Stimulated activated CD4-positive, alpha-beta T cell treated with anti-CD3 and anti-CD28 coated beads, Interleukin-15, amount 100 ng/mL, for 24 hours (primary cell): ENCODE results near the gene ZDHHC1.

Experiments
- DNase-seq: peaks from one replicate; pipeline ENCODE4 v3.0.0-alpha.2; 2020

The ZDHHC1 gene

DNA sequence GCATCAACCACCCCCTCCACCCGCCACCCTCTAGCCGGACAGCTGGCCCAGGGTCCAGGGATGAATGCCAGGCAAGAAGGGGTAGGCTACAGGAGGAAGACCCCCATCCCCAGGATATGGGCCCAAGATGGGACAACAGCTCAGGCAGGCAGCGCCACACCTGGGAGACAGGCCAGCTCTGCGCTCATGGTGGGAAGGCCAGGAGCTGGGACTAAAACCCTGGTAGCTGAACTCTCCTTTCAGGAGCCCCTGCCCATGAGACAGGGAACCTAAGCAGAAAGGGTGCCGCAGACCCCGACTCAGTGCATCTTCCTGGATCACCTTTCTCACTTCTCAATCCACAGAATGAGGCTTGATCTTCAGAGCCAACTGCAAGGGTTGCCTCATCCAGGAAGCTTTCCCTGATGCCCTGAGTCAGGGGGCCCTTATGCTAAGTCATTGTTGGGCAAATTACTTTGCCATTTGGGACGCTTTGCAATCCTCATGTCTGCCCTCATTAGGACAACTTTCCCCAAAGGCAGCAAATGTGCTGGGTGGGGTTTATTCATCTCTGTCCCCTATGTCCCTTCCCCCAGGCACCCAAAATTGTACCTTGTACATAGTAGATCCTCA, 9.0 kb downstream of the ZDHHC1 start:
- DNase-seq: no peak

DNA sequence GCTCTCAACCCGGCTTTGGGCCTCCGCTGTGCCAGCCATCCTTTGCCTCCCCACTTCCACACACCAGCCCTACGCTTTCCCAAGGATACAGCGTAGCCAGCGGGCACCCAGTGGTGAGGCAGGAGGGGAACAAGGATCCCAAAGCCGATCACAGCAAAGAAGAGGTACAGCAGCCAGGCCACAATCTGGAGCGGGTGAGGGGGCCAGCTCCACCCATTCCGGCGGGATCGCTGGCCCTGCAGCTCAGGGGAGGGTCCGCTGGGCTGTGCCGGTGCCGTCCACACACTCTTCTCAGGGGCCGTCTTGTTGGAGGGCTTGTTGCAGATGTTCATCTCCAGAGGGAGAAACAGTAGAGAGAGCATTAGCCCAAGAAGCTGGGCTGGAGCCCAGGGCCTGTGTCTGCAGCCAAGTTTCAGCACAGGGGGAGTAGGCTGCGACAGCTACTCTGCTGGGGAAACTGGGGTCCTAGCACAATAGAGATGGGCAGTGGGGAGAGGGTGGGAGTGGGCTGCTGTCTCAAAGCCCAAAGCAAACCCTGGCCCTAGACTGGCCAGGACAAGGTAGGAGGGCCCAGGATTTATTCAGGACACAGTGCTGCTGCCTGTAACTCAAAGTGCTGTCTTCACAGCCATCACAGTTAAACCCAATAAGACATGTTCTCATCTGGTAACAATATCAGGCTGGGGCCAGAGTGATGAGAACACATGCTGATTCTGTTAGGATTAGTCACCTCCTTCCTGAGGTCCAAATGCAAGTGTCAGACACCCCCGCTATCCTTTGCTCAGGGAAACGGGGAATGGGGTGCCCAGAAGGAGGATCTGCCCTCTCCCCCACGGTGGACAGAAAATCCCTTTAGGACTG, 9.9 kb downstream of the ZDHHC1 start:
- DNase-seq: no peak

DNA sequence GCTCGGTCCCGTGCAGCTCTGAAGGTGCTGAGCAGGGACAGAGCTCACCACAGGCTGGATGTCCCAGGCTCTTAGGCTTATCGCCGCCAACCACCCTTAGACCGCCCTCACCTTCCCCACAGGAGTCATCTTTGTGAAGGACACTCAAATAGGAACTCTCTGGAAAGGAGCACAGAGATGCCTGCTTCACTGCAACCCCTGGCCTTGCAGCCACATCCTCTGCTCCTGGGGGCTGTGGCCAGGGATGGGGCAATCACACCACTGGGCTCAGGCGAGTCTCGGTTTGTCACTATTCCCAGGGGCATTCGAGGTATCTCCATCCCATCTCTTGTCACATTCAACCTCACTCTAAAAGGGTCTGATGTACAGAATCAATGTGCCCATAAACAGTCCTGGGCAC, 10.9 kb downstream of the ZDHHC1 start:
- DNase-seq: no peak

- DNase-seq: no peak
Observed at GRCh38 chr16:67404740-67405226, 11.5 kb downstream of the ZDHHC1 start.

- DNase-seq: no peak
Observed at GRCh38 chr16:67403976-67404555, 12.2 kb downstream of the ZDHHC1 start.

DNA sequence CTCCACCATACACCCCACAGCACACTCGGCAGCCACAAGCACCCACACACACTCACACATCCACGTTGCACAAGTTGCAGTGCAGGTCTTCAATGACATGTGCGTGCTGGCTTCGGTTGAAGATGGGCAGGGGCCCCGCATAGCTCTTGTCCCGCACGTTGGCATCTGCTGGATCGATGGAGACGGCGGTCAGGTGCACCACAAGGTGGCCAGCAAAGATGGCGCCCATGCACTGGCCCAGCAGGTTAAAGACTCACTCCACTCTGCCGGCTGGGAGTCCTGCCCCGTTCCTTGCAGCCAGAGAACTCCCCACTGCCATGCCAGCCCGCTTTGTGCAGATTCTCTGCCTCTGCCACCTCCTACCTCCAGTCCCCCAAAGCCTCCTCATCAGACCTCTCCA, 15.4 kb downstream of the ZDHHC1 start:
- no peak for DNase-seq

DNA sequence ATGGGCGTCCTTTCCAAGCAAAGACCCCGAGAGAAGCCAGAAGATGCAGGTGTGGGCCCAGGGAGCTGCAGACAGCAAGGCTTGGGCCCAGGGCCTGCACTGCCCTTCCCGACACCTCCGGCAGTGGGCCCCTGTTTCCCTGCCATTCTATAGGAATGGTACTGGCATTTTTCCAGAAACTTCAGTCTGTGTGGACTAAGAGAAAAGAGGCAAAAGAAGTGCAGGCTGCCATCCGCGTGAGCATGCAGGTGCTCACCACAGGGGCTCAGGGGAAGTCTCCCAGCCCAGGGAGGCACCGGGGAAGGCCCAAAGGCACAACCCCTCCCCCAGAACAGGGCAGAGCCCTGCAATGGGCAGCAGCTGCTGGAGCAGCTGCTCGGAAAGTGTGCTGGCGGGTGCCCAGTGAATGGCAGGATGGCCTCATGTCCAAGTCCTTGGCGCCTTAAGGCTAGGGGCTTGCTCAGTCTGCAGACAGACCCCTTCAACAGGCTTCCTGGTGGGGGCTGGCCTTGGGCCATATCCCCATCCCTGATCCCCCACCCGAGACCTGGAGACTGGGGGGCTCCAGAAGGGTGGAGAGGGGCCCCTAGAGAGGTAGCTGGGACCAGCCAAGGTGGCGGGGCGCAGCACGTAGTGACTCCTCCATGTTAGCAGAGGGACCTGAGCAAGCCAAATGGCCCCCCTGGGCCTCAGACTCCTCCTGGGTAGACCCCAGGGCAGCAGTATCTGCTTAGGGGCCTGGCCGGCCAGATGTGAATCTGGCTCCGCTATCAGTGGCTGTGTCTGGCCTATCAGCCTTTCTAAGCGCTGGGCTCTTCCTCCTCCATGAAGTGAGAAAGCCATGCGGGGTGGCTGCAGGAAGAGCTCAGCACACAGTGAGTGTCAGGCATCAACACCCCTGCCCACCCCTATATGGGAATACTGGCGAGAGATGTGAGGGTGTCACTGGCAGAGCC, 16.2 kb downstream of the ZDHHC1 start:
- DNase-seq: no peak

DNA sequence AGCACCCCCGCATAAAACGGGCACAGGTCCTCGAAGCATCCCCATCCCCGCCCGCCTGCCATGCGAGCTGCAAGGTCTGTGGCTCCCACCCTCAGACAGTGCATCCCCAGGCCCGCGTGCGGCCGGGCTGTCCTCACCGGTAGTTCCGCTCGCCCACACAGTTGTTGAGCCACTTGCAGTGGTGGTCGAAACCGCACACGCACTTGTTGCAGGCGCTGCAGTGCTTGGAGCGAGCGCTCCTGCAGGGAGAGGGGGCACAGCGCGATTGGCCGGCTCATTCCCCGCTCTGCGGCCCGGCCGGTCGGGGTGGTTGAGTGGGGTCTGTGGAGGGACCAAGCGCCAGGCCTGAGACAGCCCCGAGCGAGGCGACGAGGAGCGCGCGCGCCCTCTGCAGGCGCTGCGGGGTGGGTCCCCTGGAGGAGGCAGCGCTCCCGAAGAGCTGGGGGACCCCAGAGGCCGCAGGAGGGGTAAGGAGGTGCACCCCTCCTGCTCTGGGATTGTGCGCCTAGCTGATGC, 17.0 kb downstream of the ZDHHC1 start:
- DNase-seq: peak; percentile 67

- no peak for DNase-seq
Observed at GRCh38 chr16:67398546-67399217, 17.6 kb downstream of the ZDHHC1 start.

- no peak for DNase-seq
Observed at GRCh38 chr16:67397812-67398545, 18.3 kb downstream of the ZDHHC1 start.

- DNase-seq: no peak
Observed at GRCh38 chr16:67397036-67397801, 19.1 kb downstream of the ZDHHC1 start.

DNA sequence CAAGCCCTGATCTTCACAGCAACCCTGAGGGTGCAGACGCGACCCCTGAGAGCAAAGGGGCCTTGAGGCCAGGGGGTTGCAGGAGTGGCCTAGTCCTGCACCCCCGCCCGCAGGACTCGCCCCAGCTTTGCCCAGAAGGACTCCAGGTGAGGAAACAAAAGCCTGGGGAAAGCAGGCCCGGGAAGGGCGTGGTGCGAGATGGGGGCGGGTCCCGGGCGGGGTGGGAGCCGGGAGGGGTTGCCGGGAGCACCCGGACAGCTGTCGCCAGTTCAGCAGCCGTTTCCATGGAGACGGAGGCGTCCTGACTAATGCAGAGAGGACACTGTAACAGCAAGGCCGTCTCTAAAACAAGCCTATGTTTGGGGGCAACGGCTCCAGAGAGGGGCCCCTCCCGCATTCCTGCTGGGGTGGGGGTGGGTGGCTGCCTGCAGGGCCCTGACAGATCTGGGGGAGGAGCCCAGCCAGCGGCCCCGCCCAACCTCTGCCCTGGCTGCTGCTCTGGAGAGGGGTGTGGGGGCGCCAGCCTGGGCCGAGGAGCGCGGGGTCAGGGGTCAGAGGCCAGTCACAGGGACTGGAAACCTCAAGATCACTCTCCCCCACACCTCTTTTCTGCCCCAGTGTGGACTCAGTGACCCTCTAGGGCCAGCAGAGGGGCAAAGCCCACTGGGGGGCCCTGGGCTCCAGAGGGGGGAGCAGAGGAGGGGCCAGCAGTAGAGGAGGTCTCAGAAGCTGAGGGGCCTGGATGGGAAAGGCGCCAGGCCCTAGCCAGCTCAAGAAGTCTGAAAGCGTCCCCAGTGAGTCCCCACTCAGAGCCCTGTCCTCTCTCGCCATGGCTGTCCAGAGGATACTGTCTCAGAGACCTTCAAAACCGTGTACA, 19.9 kb downstream of the ZDHHC1 start:
- DNase-seq: no peak

- no peak for DNase-seq
Observed at GRCh38 chr16:67395458-67396158, 20.7 kb downstream of the ZDHHC1 start.

DNA sequence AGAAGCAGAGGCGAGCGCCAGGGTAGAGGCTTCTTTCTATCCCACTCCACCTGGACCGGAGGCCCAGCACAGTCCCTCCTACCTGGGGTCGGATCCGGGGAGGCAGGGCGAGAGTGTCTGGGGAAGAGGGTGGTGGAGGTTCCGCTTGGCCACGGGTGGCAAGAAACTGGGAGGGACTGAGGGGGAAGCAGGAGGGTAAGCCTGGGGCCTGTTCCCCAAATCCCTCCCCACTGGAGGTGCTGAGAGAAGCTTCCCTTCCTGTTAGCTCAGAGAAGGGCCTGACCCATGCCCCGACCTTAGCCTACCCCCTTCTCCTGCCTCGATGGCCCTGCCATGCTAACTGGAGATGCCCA, 21.2 kb downstream of the ZDHHC1 start:
- DNase-seq: no peak

DNA sequence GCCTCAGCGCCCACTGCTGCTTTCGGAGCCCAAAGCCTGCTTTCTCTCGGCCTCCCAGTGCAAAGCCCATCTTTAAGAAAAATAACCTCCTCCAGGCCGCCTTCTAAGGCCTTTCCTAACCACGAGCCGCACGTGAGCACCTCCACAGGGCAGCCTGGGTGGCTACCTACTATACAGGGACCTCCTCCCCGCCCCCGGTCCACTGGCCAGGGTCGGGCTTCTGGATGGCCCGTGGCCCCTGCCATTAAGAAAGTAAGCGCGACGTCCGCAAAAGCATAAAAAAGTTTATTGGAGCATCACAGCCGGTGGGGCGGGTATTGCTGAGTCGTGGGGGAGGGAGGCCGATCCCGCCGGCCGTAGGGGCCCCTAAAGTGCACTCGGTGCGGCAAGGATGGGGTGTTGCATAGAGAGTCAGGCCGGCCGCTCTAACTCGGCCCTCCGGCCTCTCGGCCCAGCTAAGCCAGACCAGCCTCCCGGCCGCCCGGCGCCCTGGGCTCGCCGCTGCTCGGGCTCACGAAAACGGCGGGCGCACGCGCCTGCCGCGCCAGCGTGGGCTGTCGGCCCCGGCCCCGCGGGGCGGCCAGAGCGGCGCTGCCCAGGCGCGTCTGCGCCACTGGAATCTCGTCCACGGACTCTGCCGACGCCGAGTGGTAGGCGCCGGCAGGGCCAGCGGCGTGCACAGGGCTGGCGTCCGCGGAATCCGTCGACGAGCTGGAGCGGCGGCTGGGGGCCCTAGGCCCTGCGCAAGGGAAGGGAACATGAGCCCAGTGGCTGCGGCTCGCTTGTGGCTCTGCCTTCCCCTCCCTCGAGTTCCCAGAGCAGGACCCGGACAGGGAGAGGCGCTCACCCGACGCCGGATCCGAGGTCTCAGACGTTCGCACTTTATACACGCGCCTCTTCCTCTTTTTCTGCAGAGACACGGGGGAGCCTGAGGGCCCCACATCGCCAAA, 21.8 kb downstream of the ZDHHC1 start:
- DNase-seq: peak; percentile 24

- no peak for DNase-seq
Observed at GRCh38 chr16:67393788-67394154, 22.5 kb downstream of the ZDHHC1 start.

DNA sequence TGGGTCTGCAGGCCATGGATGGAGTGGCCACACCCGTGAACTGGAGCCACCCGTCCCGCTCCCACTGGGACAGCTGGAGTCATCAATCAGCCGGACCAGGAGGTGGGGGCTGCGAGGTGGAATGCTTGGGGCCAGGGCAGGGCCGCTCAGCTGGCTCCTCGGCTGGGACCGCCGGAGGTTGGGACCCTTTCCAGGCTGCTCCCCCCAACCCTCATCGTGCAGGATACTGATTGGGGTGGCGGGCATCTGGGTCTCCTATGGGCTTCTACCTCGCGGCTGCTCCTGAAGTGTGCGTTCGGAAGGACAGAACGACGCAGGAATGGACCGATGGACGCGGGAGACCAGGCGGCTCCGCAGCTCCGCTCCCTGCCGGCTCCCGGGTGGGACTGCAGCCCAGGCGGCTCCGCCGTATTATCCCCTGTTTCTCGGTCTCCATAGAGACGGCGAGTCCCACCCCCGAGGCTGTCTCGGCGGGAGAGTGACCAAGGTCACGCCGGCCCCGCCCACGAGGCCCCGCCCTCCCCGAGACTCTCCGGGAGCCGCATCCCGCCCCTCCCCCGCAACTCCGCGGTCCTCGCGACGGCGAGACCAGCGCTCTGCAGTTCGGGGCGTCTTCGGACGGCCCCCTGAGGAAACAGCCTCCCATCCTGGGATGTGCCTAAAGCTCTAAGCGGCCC, 23.0 kb downstream of the ZDHHC1 start, which contains the start of gene TPPP3:
TSS of gene TPPP3 (minus strand) at position 388 of the 677 bp plus-strand sequence. CDS start 2,387 bp downstream, outside the sequence.
- DNase-seq: peak; percentile 67
